SK-N-SH treated with all-trans-retinoic acid at 6 μM for 48 hours (cell line): Measurements from ENCODE around the gene SYN1.

Experiments
- ATAC-seq: fragments of 200-7000 bp; cut with Tn5 transposase; 3 replicates; pipeline ENCODE4 v1.9.1; 2020; ENCODE audit warnings: mild to moderate bottlenecking, moderate library complexity
- ARNTL ChIP-seq: fragments of 450-650 bp; formaldehyde crosslinking; IDR thresholded peaks from 2 replicates; pipeline ENCODE4 v1.5.0; 2020; ENCODE audit warnings: low read depth, mild to moderate bottlenecking, moderate library complexity, borderline replicate concordance
- BACH2 ChIP-seq: fragments of 250-450 bp; sonication (Bioruptor Pico); IDR thresholded peaks from 2 replicates; pipeline ENCODE4 v1.9.0; 2021; ENCODE audit warnings: mild to moderate bottlenecking, borderline replicate concordance
- CSRNP3 ChIP-seq: fragments of 250-450 bp; sonication (Bioruptor Pico); IDR thresholded peaks from 2 replicates; pipeline ENCODE4 v1.5.1; 2021; ENCODE audit warnings: mild to moderate bottlenecking, moderate library complexity
- GLIS3 ChIP-seq: fragments of 250-450 bp; sonication (Bioruptor Pico); IDR thresholded peaks from 2 replicates; pipeline ENCODE4 v1.5.0; 2020; ENCODE audit warnings: mild to moderate bottlenecking, moderate library complexity
- ISL1 ChIP-seq: fragments of 250-450 bp; sonication (Bioruptor Pico); IDR thresholded peaks from 2 replicates; pipeline ENCODE4 v2.1.2; 2022; ENCODE audit warnings: mild to moderate bottlenecking, moderate library complexity
- OSR1 ChIP-seq: fragments of 250-450 bp; sonication (Bioruptor Pico); IDR thresholded peaks from 2 replicates; pipeline ENCODE4 v1.8.0; 2022; ENCODE audit warnings: moderate library complexity, mild to moderate bottlenecking, inconsistent platforms
- PATZ1 ChIP-seq: fragments of 250-450 bp; sonication (Bioruptor Pico); IDR thresholded peaks from 2 replicates; pipeline ENCODE4 v1.8.0; 2020; ENCODE audit warnings: mild to moderate bottlenecking, moderate library complexity, borderline replicate concordance
- POU6F1 ChIP-seq: fragments of 250-450 bp; sonication (Bioruptor Pico); IDR thresholded peaks from 2 replicates; pipeline ENCODE4 v1.8.0; 2021; ENCODE audit warnings: low read depth, mild to moderate bottlenecking, moderate library complexity, borderline replicate concordance
- PPARA ChIP-seq: fragments of 250-450 bp; sonication (Bioruptor Pico); IDR thresholded peaks from 2 replicates; pipeline ENCODE4 v1.5.0; 2020; ENCODE audit warnings: mild to moderate bottlenecking, borderline replicate concordance
- RARB ChIP-seq: fragments of 250-450 bp; sonication (Bioruptor Pico); IDR thresholded peaks from 2 replicates; pipeline ENCODE4 v1.8.0; 2021; ENCODE audit warnings: mild to moderate bottlenecking, moderate library complexity
- SNAI2 ChIP-seq: fragments of 250-450 bp; sonication (Bioruptor Pico); IDR thresholded peaks from 2 replicates; pipeline ENCODE4 v1.5.0; 2020; ENCODE audit warnings: mild to moderate bottlenecking, moderate library complexity
- TCF4 ChIP-seq: fragments of 250-450 bp; sonication (Bioruptor Pico); IDR thresholded peaks from 2 replicates; pipeline ENCODE4 v1.8.0; 2021; ENCODE audit warnings: mild to moderate bottlenecking, moderate library complexity, borderline replicate concordance
- TOX ChIP-seq: fragments of 250-450 bp; sonication (Bioruptor Pico); IDR thresholded peaks from 2 replicates; pipeline ENCODE4 v1.8.0; 2021; ENCODE audit warnings: mild to moderate bottlenecking, moderate library complexity, borderline replicate concordance
- TSHZ2 ChIP-seq: fragments of 250-450 bp; sonication (Bioruptor Pico); IDR thresholded peaks from 2 replicates; pipeline ENCODE4 v1.5.0; 2020; ENCODE audit warnings: mild to moderate bottlenecking, moderate library complexity
- ZC3H10 ChIP-seq: fragments of 250-450 bp; sonication (Bioruptor Pico); IDR thresholded peaks from 2 replicates; pipeline ENCODE4 v1.5.1; 2021; ENCODE audit warnings: mild to moderate bottlenecking, moderate library complexity
- ZFP3 ChIP-seq: fragments of 250-450 bp; sonication (Bioruptor Pico); IDR thresholded peaks from 2 replicates; pipeline ENCODE4 v1.5.0; 2020; ENCODE audit warnings: mild to moderate bottlenecking, moderate library complexity
- ZFP30 ChIP-seq: fragments of 450-650 bp; formaldehyde crosslinking; IDR thresholded peaks from 2 replicates; pipeline ENCODE4 v1.5.0; 2022; ENCODE audit warnings: mild to moderate bottlenecking, moderate library complexity
- ZNF565 ChIP-seq: fragments of 450-650 bp; formaldehyde crosslinking; conservative IDR thresholded peaks from 2 replicates; pipeline ENCODE4 v1.5.0; 2020; ENCODE audit warnings: low read depth, mild to moderate bottlenecking, moderate library complexity
- ZNF70 ChIP-seq: fragments of 450-650 bp; formaldehyde crosslinking; IDR thresholded peaks from 2 replicates; pipeline ENCODE4 v1.5.0; 2020; ENCODE audit warnings: mild to moderate bottlenecking, moderate library complexity
- ZNF8 ChIP-seq: fragments of 450-650 bp; formaldehyde crosslinking; IDR thresholded peaks from 2 replicates; pipeline ENCODE4 v1.5.0; 2020; ENCODE audit warnings: mild to moderate bottlenecking, moderate library complexity

SYN1 gene

GRCh38 chrX:47576021-47576898 is 43.4 kb downstream of the SYN1 start:
- ATAC-seq = no peak
- no peak for TF ChIP-seq ISL1
- no peak for TF ChIP-seq SNAI2 (CRISPR knock-in tag)
- no peak for TF ChIP-seq ZFP30 (CRISPR knock-in tag)
- no peak for TF ChIP-seq ZC3H10 (CRISPR knock-in tag)
- no peak for TF ChIP-seq BACH2
- no peak for TF ChIP-seq TOX (CRISPR knock-in tag)
- TF ChIP-seq GLIS3 (CRISPR knock-in tag) = no peak
- no peak for TF ChIP-seq TSHZ2 (CRISPR knock-in tag)
- no peak for TF ChIP-seq OSR1 (CRISPR knock-in tag)
- no peak for TF ChIP-seq ZNF565 (CRISPR knock-in tag)
- no peak for TF ChIP-seq CSRNP3 (CRISPR knock-in tag)
- TF ChIP-seq RARB (CRISPR knock-in tag) = no peak
- no peak for TF ChIP-seq ZNF70
- no peak for TF ChIP-seq PPARA (CRISPR knock-in tag)
- no peak for TF ChIP-seq ZFP3 (CRISPR knock-in tag)
- no peak for TF ChIP-seq ZNF8 (CRISPR knock-in tag)
- no peak for TF ChIP-seq TCF4
- no peak for TF ChIP-seq POU6F1 (CRISPR knock-in tag)

GRCh38 chrX:47574547-47575301 is 44.9 kb downstream of the SYN1 start:
- TF ChIP-seq BACH2 (no peak), TCF4 (no peak), TOX (CRISPR knock-in tag) (no peak), ZC3H10 (CRISPR knock-in tag) (no peak), ARNTL (no peak), POU6F1 (CRISPR knock-in tag) (no peak), SNAI2 (CRISPR knock-in tag) (no peak), RARB (CRISPR knock-in tag) (no peak), ZFP30 (CRISPR knock-in tag) (no peak)
- ATAC-seq = no peak

- ATAC-seq = no peak
- no peak for TF ChIP-seq POU6F1 (CRISPR knock-in tag)
- no peak for TF ChIP-seq PATZ1
- TF ChIP-seq PPARA (CRISPR knock-in tag) = no peak
- TF ChIP-seq TSHZ2 (CRISPR knock-in tag) = no peak
These were observed 45.5 kb downstream of the SYN1 start for GRCh38 chrX:47574076-47574546.
